HG03139 (cell line): Measurements from ENCODE around the gene THAP11.
"Not testable (repeated sequence)": the region's sequence is repeated elsewhere in the genome, so short reads cannot be mapped to it uniquely, and the experiment has no call there.

ENCODE experiments used
- ATAC-seq: cut with Tn5 transposase; IDR thresholded peaks from one replicate; pipeline ENCODE4 v1.9.1; 2021; ENCODE audit not compliant: unreplicated experiment

THAP11 gene

GRCh38 chr16:67834242-67834614 is 7.9 kb upstream of the THAP11 start:
- no peak for ATAC-seq

GRCh38 chr16:67837190-67837589 is 4.9 kb upstream of the THAP11 start:
- ATAC-seq: not testable (repeated sequence)

- ATAC-seq: no peak
Measured at GRCh38 chr16:67837811-67838210, 4.3 kb upstream of the THAP11 start.

- ATAC-seq: no peak
Measured at GRCh38 chr16:67841198-67841815, 813 bp upstream of the THAP11 start.

- peak; percentile 1 for ATAC-seq
Measured at GRCh38 chr16:67842509-67843342, 606 bp downstream of the THAP11 start.

GRCh38 chr16:67843343-67843765 is 1.2 kb downstream of the THAP11 start:
- ATAC-seq: no peak

GRCh38 chr16:67844497-67844896 is 2.4 kb downstream of the THAP11 start:
- ATAC-seq: no peak

- ATAC-seq: no peak
Measured at GRCh38 chr16:67845291-67846062, 3.4 kb downstream of the THAP11 start.

GRCh38 chr16:67846063-67846319 is 3.9 kb downstream of the THAP11 start:
- ATAC-seq: no peak

- peak; percentile 53 for ATAC-seq
Measured at GRCh38 chr16:67846320-67847063, 4.4 kb downstream of the THAP11 start, which contains the start of gene NUTF2. TSS of gene NUTF2 (plus strand) at chr16:67846933. CDS start at chr16:67865131, 18,198 bp downstream.

GRCh38 chr16:67847064-67847861 is 5.1 kb downstream of the THAP11 start, which contains the start of gene CENPT:
TSS of gene CENPT (minus strand) at chr16:67847693. CDS start at chr16:67833859, 13,834 bp downstream.
- ATAC-seq: peak; percentile 22

GRCh38 chr16:67848118-67848517 is 6.0 kb downstream of the THAP11 start:
- ATAC-seq: no peak

GRCh38 chr16:67853670-67854069 is 11.6 kb downstream of the THAP11 start:
- no peak for ATAC-seq

- ATAC-seq: no peak
Measured at GRCh38 chr16:67855789-67856188, 13.7 kb downstream of the THAP11 start.

GRCh38 chr16:67856927-67857546 is 14.9 kb downstream of the THAP11 start:
- no peak for ATAC-seq

GRCh38 chr16:67857547-67858233 is 15.6 kb downstream of the THAP11 start:
- ATAC-seq: no peak

- ATAC-seq: no peak
Measured at GRCh38 chr16:67858500-67858899, 16.4 kb downstream of the THAP11 start.

GRCh38 chr16:67860589-67861398 is 18.7 kb downstream of the THAP11 start:
- ATAC-seq: no peak
